Naive B cell (primary cell): ENCODE data around the gene NOS2. TPM values are rescaled to one million over a fixed set of nuclear protein-coding genes. Genes with fewer than 3 reads are reported as not detected.
"Not testable (repeated sequence)": the region's sequence is repeated elsewhere in the genome, so short reads cannot be mapped to it uniquely, and the experiment has no call there.

ENCODE experiments used
- ATAC-seq, 2 donors: fragments of 150-1000 bp; cut with Tn5 transposase; 2 replicates each; pipeline ENCODE4 v1.10.0; 2021; ENCODE audit warnings: low read depth in 2 of 2, mild to moderate bottlenecking in 2 of 2, moderate library complexity in 2 of 2
- DNase-seq: peaks from one replicate; pipeline ENCODE4 v3.0.0; 2022
- H3K27ac Mint-ChIP-seq, 6 donors: one replicate each; pipeline ENCODE4 v1.8.0; 2020 to 2022; ENCODE audit warnings: mild to moderate bottlenecking in 6 of 6, mixed read lengths in 6 of 6, moderate library complexity in 5 of 6, inconsistent platforms in 2 of 6
- H3K27me3 Mint-ChIP-seq, 3 donors: one replicate each; pipeline ENCODE4 v1.8.0; 2021 to 2022; ENCODE audit warnings: mixed read lengths in 3 of 3, mild to moderate bottlenecking in 1 of 3
- H3K36me3 Mint-ChIP-seq, 2 donors: one replicate each; pipeline ENCODE4 v1.8.0; 2020 to 2022; ENCODE audit warnings: mixed read lengths in 2 of 2, inconsistent platforms in 1 of 2, mild to moderate bottlenecking in 1 of 2
- H3K4me1 Mint-ChIP-seq, 3 donors: one replicate each; pipeline ENCODE4 v1.8.0; 2020 to 2022; ENCODE audit warnings: mixed read lengths in 3 of 3, inconsistent platforms in 1 of 3, mild to moderate bottlenecking in 1 of 3, moderate library complexity in 1 of 3
- H3K4me3 Mint-ChIP-seq, 8 donors: one replicate each; pipeline ENCODE4 v1.8.0; 2020 to 2022; ENCODE audit warnings: mild to moderate bottlenecking in 8 of 8, mixed read lengths in 8 of 8, moderate library complexity in 8 of 8, inconsistent platforms in 2 of 8
- H3K9me3 Mint-ChIP-seq, 7 donors: one replicate each; pipeline ENCODE4 v1.8.0; 2020 to 2022; ENCODE audit warnings: mixed read lengths in 7 of 7, mild to moderate bottlenecking in 5 of 7, inconsistent platforms in 2 of 7, moderate library complexity in 1 of 7
- polyA plus RNA-seq, 6 donors: library from polyadenylated mRNA; unstranded; fragments of 300-500 nt; fragmentation: Illumina TruSeq; gene quantifications; one replicate each; pipeline ENCODE4 v1.2.3, GENCODE V29; 2021; ENCODE audit warnings: low read depth in 6 of 6

The NOS2 gene
- under 1 TPM in 1 of 6 donors, not detected in 5; 0.08 TPM for polyA plus RNA-seq

GRCh38 chr17:27800522-27800921 is at the start of gene NOS2:
Gene NOS2 (minus strand): TSS chr17:27800529. CDS start chr17:27798809, 1,720 bp downstream.
- peaks cover 0 to 7% of the 10 kb centered on the region in 2 donors for H3K36me3 Mint-ChIP-seq
- peaks cover 23 to 37% (median 32%) of the 10 kb centered on the region in 3 donors for H3K27me3 Mint-ChIP-seq
- peak within 1 kb of the TSS in 1 of 6 donors; percentile 43 for H3K27ac Mint-ChIP-seq
- H3K9me3 Mint-ChIP-seq: peaks cover 0 to 3% (median 0%) of the 10 kb centered on the region in 7 donors
- H3K4me3 Mint-ChIP-seq: no peak within 1 kb of the TSS
- no peak for DNase-seq
- no peak for ATAC-seq
- H3K4me1 Mint-ChIP-seq: peaks cover 8 to 9% (median 8%) of the 10 kb centered on the region in 3 donors

- H3K9me3 Mint-ChIP-seq: peaks cover 0 to 11% (median 4%) of the 10 kb centered on the region in 7 donors
- no peak overlapping the region for H3K4me3 Mint-ChIP-seq
- ATAC-seq: no peak
These were observed 49.3 kb upstream of the NOS2 start for GRCh38 chr17:27849474-27850185.

GRCh38 chr17:27848931-27849330 is 48.6 kb upstream of the NOS2 start:
- DNase-seq (no peak), ATAC-seq (no peak)
- H3K27me3 Mint-ChIP-seq: peaks cover 1 to 30% (median 5%) of the 10 kb centered on the region in 3 donors
- H3K36me3 Mint-ChIP-seq: peaks cover 0 to under 1% of the 10 kb centered on the region in 2 donors
- H3K4me3 Mint-ChIP-seq: peak overlapping the region in 1 of 8 donors; percentile 56
- H3K9me3 Mint-ChIP-seq: peaks cover 0 to 11% (median 0%) of the 10 kb centered on the region in 7 donors
- peaks cover 13 to 22% (median 14%) of the 10 kb centered on the region in 3 donors for H3K4me1 Mint-ChIP-seq
- H3K27ac Mint-ChIP-seq: no peak overlapping the region

More at GRCh38 chr17:27849474-27850185, 49.3 kb upstream of the NOS2 start:
- Mint-ChIP-seq H3K36me3 (peaks cover 0 to 7% of the 10 kb centered on the region in 2 donors), H3K27me3 (peaks cover 8 to 37% (median 10%) of the 10 kb centered on the region in 3 donors), H3K4me1 (peaks cover 13 to 22% (median 14%) of the 10 kb centered on the region in 3 donors), H3K27ac (no peak overlapping the region)
- no peak for DNase-seq

GRCh38 chr17:27846808-27847307 is 46.5 kb upstream of the NOS2 start:
- Mint-ChIP-seq H3K4me3 (peak overlapping the region; percentile 64 to 89 (median 76)), H3K4me1 (peaks cover 13 to 22% (median 14%) of the 10 kb centered on the region in 3 donors), H3K9me3 (peaks cover 0 to 11% (median 0%) of the 10 kb centered on the region in 7 donors), H3K27ac (peak overlapping the region in 1 of 6 donors; percentile 67), H3K27me3 (peaks cover 0 to 16% (median 5%) of the 10 kb centered on the region in 3 donors)
- not testable (repeated sequence) for ATAC-seq, DNase-seq, H3K36me3 Mint-ChIP-seq

GRCh38 chr17:27846042-27846655 is 45.8 kb upstream of the NOS2 start:
- H3K4me3 Mint-ChIP-seq: peak overlapping the region; percentile 70 to 89 (median 78)

GRCh38 chr17:27845264-27846041 is 45.1 kb upstream of the NOS2 start:
- ATAC-seq: no peak
- DNase-seq: no peak
- peak overlapping the region in 3 of 6 donors; percentile 24 to 57 (median 54) for H3K27ac Mint-ChIP-seq
- H3K4me1 Mint-ChIP-seq: peaks cover 13 to 22% (median 14%) of the 10 kb centered on the region in 3 donors
- peaks cover 0 to 13% (median 5%) of the 10 kb centered on the region in 3 donors for H3K27me3 Mint-ChIP-seq
- peak overlapping the region in 7 of 8 donors; percentile 39 to 89 (median 76) for H3K4me3 Mint-ChIP-seq
- H3K36me3 Mint-ChIP-seq: no peaks in the 10 kb centered on the region
- H3K9me3 Mint-ChIP-seq: peaks cover 0 to 11% (median 0%) of the 10 kb centered on the region in 7 donors

More at GRCh38 chr17:27846042-27846655, 45.8 kb upstream of the NOS2 start:
- Mint-ChIP-seq H3K4me1 (peaks cover 13 to 22% (median 14%) of the 10 kb centered on the region in 3 donors), H3K27ac (peak overlapping the region in 3 of 6 donors; percentile 16 to 67 (median 54)), H3K36me3 (no peaks in the 10 kb centered on the region), H3K9me3 (peaks cover 0 to 11% (median 0%) of the 10 kb centered on the region in 7 donors), H3K27me3 (peaks cover 0 to 13% (median 5%) of the 10 kb centered on the region in 3 donors)
- DNase-seq (no peak), ATAC-seq (no peak)

- Mint-ChIP-seq H3K4me3 (no peak overlapping the region), H3K27me3 (no peaks in the 10 kb centered on the region), H3K9me3 (no peaks in the 10 kb centered on the region), H3K27ac (peak overlapping the region in 2 of 6 donors; percentile 35 to 57), H3K36me3 (no peaks in the 10 kb centered on the region), H3K4me1 (peaks cover 10 to 14% (median 10%) of the 10 kb centered on the region in 3 donors)
- DNase-seq (no peak), ATAC-seq (no peak)
These were observed 40.4 kb upstream of the NOS2 start for GRCh38 chr17:27840688-27841087.

GRCh38 chr17:27840406-27840678 is 40.0 kb upstream of the NOS2 start:
- not testable (repeated sequence) for H3K9me3 Mint-ChIP-seq, H3K27ac Mint-ChIP-seq, H3K27me3 Mint-ChIP-seq, ATAC-seq, H3K4me3 Mint-ChIP-seq, H3K36me3 Mint-ChIP-seq, DNase-seq
- H3K4me1 Mint-ChIP-seq: peaks cover 7 to 11% (median 7%) of the 10 kb centered on the region in 3 donors

- not testable (repeated sequence) for H3K36me3 Mint-ChIP-seq, H3K4me3 Mint-ChIP-seq, DNase-seq, H3K27me3 Mint-ChIP-seq, ATAC-seq, H3K27ac Mint-ChIP-seq, H3K9me3 Mint-ChIP-seq, H3K4me1 Mint-ChIP-seq
These were observed 39.5 kb upstream of the NOS2 start for GRCh38 chr17:27839571-27840405.

- not testable (repeated sequence) for H3K27ac Mint-ChIP-seq, H3K9me3 Mint-ChIP-seq
These were observed 38.3 kb upstream of the NOS2 start for GRCh38 chr17:27838607-27839006.

GRCh38 chr17:27837769-27838168 is 37.4 kb upstream of the NOS2 start:
- not testable (repeated sequence) for H3K27ac Mint-ChIP-seq, H3K9me3 Mint-ChIP-seq, H3K36me3 Mint-ChIP-seq, H3K27me3 Mint-ChIP-seq, H3K4me3 Mint-ChIP-seq, H3K4me1 Mint-ChIP-seq, ATAC-seq, DNase-seq

More at GRCh38 chr17:27838607-27839006, 38.3 kb upstream of the NOS2 start:
- DNase-seq, H3K4me3 Mint-ChIP-seq, H3K36me3 Mint-ChIP-seq, ATAC-seq, H3K4me1 Mint-ChIP-seq, H3K27me3 Mint-ChIP-seq: not testable (repeated sequence)

- H3K9me3 Mint-ChIP-seq: peaks cover 0 to 9% (median 5%) of the 10 kb centered on the region in 7 donors
- no peak overlapping the region for H3K4me3 Mint-ChIP-seq
- no peaks in the 10 kb centered on the region for H3K27me3 Mint-ChIP-seq
- ATAC-seq: no peak
- DNase-seq: no peak
- H3K4me1 Mint-ChIP-seq: peaks cover 4 to 6% (median 6%) of the 10 kb centered on the region in 3 donors
- no peak overlapping the region for H3K27ac Mint-ChIP-seq
- peaks cover 0 to 5% of the 10 kb centered on the region in 2 donors for H3K36me3 Mint-ChIP-seq
These were observed 36.3 kb upstream of the NOS2 start for GRCh38 chr17:27836651-27837050.
